ENCODE measurements around the gene NRXN3.
A peak's percentile ranks its signal among the peaks of the same experiment; 100 is the strongest.

NRXN3 gene

GRCh38 chr14:78917462-78917861 lies 747.3 kb downstream of the NRXN3 start:
- TF ChIP-seq, protein P1, sequence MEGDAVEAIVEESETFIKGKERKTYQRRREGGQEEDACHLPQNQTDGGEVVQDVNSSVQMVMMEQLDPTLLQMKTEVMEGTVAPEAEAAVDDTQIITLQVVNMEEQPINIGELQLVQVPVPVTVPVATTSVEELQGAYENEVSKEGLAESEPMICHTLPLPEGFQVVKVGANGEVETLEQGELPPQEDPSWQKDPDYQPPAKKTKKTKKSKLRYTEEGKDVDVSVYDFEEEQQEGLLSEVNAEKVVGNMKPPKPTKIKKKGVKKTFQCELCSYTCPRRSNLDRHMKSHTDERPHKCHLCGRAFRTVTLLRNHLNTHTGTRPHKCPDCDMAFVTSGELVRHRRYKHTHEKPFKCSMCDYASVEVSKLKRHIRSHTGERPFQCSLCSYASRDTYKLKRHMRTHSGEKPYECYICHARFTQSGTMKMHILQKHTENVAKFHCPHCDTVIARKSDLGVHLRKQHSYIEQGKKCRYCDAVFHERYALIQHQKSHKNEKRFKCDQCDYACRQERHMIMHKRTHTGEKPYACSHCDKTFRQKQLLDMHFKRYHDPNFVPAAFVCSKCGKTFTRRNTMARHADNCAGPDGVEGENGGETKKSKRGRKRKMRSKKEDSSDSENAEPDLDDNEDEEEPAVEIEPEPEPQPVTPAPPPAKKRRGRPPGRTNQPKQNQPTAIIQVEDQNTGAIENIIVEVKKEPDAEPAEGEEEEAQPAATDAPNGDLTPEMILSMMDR (IDR thresholded peaks at IDR 0.05; ENCODE audit: insufficient read depth, low read depth, low read length, missing control alignments) = no peak
- no peak for DNase-seq (ENCODE audit: low read depth)
- no peak overlapping the region for H3K4me3 ChIP-seq (ENCODE audit: low read depth, low read length)

GRCh38 chr14:78921856-78922255 lies 751.7 kb downstream of the NRXN3 start:
- H3K4me3 ChIP-seq (ENCODE audit: low read depth, low read length) = no peak overlapping the region
- TF ChIP-seq, protein P1 (IDR thresholded peaks at IDR 0.05; ENCODE audit: insufficient read depth, low read depth, low read length, missing control alignments) = no peak
- DNase-seq (ENCODE audit: low read depth) = no peak

GRCh38 chr14:78927261-78927660 lies 757.1 kb downstream of the NRXN3 start:
- H3K4me3 ChIP-seq (ENCODE audit: low read depth, low read length) = no peak overlapping the region
- TF ChIP-seq, protein P1 (IDR thresholded peaks at IDR 0.05; ENCODE audit: insufficient read depth, low read depth, low read length, missing control alignments) = no peak
- no peak for DNase-seq (ENCODE audit: low read depth)

GRCh38 chr14:78933166-78933565 lies 763.0 kb downstream of the NRXN3 start:
- no peak for DNase-seq (ENCODE audit: low read depth)

GRCh38 chr14:78933948-78934524 lies 763.9 kb downstream of the NRXN3 start:
- no peak overlapping the region for H3K4me3 ChIP-seq (ENCODE audit: low read depth, low read length)
- DNase-seq (ENCODE audit: low read depth) = peak; percentile 45
- TF ChIP-seq, protein P1 (IDR thresholded peaks at IDR 0.05; ENCODE audit: insufficient read depth, low read depth, low read length, missing control alignments) = peak; percentile 35

More at GRCh38 chr14:78933166-78933565, 763.0 kb downstream of the NRXN3 start:
- H3K4me3 ChIP-seq (ENCODE audit: low read depth, low read length) = no peak overlapping the region
- TF ChIP-seq, protein P1 (IDR thresholded peaks at IDR 0.05; ENCODE audit: insufficient read depth, low read depth, low read length, missing control alignments) = no peak

- DNase-seq (ENCODE audit: low read depth) = no peak
- H3K4me3 ChIP-seq (ENCODE audit: low read depth, low read length) = no peak overlapping the region
- TF ChIP-seq, protein P1 (IDR thresholded peaks at IDR 0.05; ENCODE audit: insufficient read depth, low read depth, low read length, missing control alignments) = no peak
Measured at GRCh38 chr14:78946949-78947348, 776.8 kb downstream of the NRXN3 start.

DNA sequence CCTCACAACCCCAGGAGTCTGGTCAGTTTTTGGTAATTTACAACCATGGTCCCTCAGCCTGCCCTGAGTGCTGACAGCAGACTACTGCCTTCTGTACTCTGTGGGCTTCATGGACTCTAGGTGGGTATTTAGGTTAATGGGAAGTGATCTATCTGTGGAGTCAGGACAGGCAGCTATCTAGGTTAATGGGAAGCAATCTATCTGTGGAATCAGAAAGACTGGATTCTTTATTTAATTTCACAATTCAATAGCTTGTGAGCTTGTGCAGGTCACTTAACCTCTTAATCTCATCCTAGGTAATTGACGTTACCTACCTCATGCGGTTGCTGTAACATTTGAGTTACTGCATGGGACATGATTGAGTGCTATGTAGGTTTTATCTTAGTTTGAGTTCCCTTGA lies 777.5 kb downstream of the NRXN3 start:
- TF ChIP-seq, protein P1 (IDR thresholded peaks at IDR 0.05; ENCODE audit: insufficient read depth, low read depth, low read length, missing control alignments) = no peak
- no peak overlapping the region for H3K4me3 ChIP-seq (ENCODE audit: low read depth, low read length)
- DNase-seq (ENCODE audit: low read depth) = no peak
